Embryonic facial prominence (tissue), 1 donor: Measurements from ENCODE around the gene CCDC38.
"Not testable (repeated sequence)": the region's sequence is repeated elsewhere in the genome, so short reads cannot be mapped to it uniquely, and the experiment has no call there.

Experiments
- DNase-seq: peaks from one replicate; pipeline ENCODE4 v3.0.0-alpha.2; 2016; ENCODE audit errors: extremely low spot score

CCDC38 gene

GRCh38 chr12:95942524-95943329 is at the start of gene CCDC38:
Gene CCDC38 (minus strand): TSS chr12:95942614. CDS start chr12:95936509, 6,105 bp downstream.
- DNase-seq, result peak; percentile 16

- no peak for DNase-seq
These were observed 47.7 kb upstream of the CCDC38 start for GRCh38 chr12:95990136-95990535.

GRCh38 chr12:95989504-95990123 is 47.2 kb upstream of the CCDC38 start:
- DNase-seq, result no peak

- no peak for DNase-seq
These were observed 46.3 kb upstream of the CCDC38 start for GRCh38 chr12:95988506-95989275.

- no peak for DNase-seq
These were observed 44.5 kb upstream of the CCDC38 start for GRCh38 chr12:95986635-95987570.

GRCh38 chr12:95984682-95985081 is 42.3 kb upstream of the CCDC38 start:
- DNase-seq, result no peak

- no peak for DNase-seq
These were observed 40.2 kb upstream of the CCDC38 start for GRCh38 chr12:95982602-95983001.

- DNase-seq, result no peak
These were observed 38.0 kb upstream of the CCDC38 start for GRCh38 chr12:95980437-95980836.

- no peak for DNase-seq
These were observed 36.4 kb upstream of the CCDC38 start for GRCh38 chr12:95978774-95979173.

- DNase-seq, result no peak
These were observed 35.9 kb upstream of the CCDC38 start for GRCh38 chr12:95978351-95978750.

- DNase-seq, result no peak
These were observed 35.4 kb upstream of the CCDC38 start for GRCh38 chr12:95977764-95978305.

GRCh38 chr12:95976416-95976832 is 34.0 kb upstream of the CCDC38 start:
- DNase-seq, result no peak

- DNase-seq, result no peak
These were observed 33.1 kb upstream of the CCDC38 start for GRCh38 chr12:95975491-95975890.

GRCh38 chr12:95974358-95974757 is 31.9 kb upstream of the CCDC38 start:
- no peak for DNase-seq

- no peak for DNase-seq
These were observed 30.5 kb upstream of the CCDC38 start for GRCh38 chr12:95972832-95973456.

- no peak for DNase-seq
These were observed 28.5 kb upstream of the CCDC38 start for GRCh38 chr12:95970905-95971304.

GRCh38 chr12:95969116-95969515 is 26.7 kb upstream of the CCDC38 start:
- not testable (repeated sequence) for DNase-seq

GRCh38 chr12:95967301-95967700 is 24.9 kb upstream of the CCDC38 start:
- DNase-seq, result no peak

- DNase-seq, result no peak
These were observed 24.0 kb upstream of the CCDC38 start for GRCh38 chr12:95966287-95966870.

- no peak for DNase-seq
These were observed 20.7 kb upstream of the CCDC38 start for GRCh38 chr12:95963096-95963495.
